Liver (tissue), 9 donors: ENCODE data around the gene EN2. TPM values are rescaled to one million over a fixed set of nuclear protein-coding genes. Genes with fewer than 3 reads are reported as not detected.

ENCODE experiments used
- DNase-seq: peaks from one replicate; pipeline ENCODE4 v3.0.0-alpha.2; 2017; ENCODE audit warnings: low spot score
- H3K27ac ChIP-seq, 2 donors: one replicate each; pipeline ENCODE4 v1.7.0; 2013; ENCODE audit warnings: inconsistent platforms in 2 of 2, low read length in 2 of 2, control low read depth in 1 of 2, low read depth in 1 of 2, mild to moderate bottlenecking in 1 of 2
- H3K27me3 ChIP-seq, 4 donors: one replicate each; pipeline versions ENCODE4 v1.6.1 to v1.7.0; 2013; ENCODE audit warnings: low read length in 3 of 4, inconsistent platforms in 1 of 4, mild to moderate bottlenecking in 1 of 4, moderate library complexity in 1 of 4; ENCODE audit not compliant: control insufficient read depth in 4 of 4, insufficient read depth in 4 of 4
- H3K36me3 ChIP-seq, 4 donors: one replicate each; pipeline versions ENCODE4 v1.6.1 to v1.7.0; 2013; ENCODE audit warnings: low read length in 3 of 4, mild to moderate bottlenecking in 3 of 4, low read depth in 1 of 4, moderate library complexity in 1 of 4; ENCODE audit not compliant: control insufficient read depth in 4 of 4, insufficient read depth in 3 of 4
- H3K4me1 ChIP-seq, 4 donors: one replicate each; pipeline versions ENCODE4 v1.6.1 to v1.7.0; 2013; ENCODE audit warnings: low read length in 3 of 4, mild to moderate bottlenecking in 3 of 4, moderate library complexity in 1 of 4; ENCODE audit not compliant: control insufficient read depth in 4 of 4, insufficient read depth in 4 of 4
- H3K4me3 ChIP-seq, 3 donors: one replicate each; pipeline versions ENCODE4 v1.6.1 to v1.7.0; 2013; ENCODE audit warnings: low read length in 3 of 3, control low read depth in 1 of 3, low read depth in 1 of 3, mild to moderate bottlenecking in 1 of 3
- H3K9ac ChIP-seq, 2 donors: one replicate each; pipeline ENCODE4 v1.7.0; 2013; ENCODE audit warnings: low read length in 2 of 2, mild to moderate bottlenecking in 2 of 2, moderate library complexity in 2 of 2, control low read depth in 1 of 2, low read depth in 1 of 2
- H3K9me3 ChIP-seq, 4 donors: one replicate each; pipeline versions ENCODE4 v1.6.1 to v1.7.0; 2013; ENCODE audit warnings: low read length in 3 of 4; ENCODE audit not compliant: control insufficient read depth in 4 of 4
- FOXA1 ChIP-seq: IDR thresholded peaks from 2 replicates; pipeline ENCODE4 v1.6.1; 2016; ENCODE audit warnings: antibody characterized with exemption
- FOXA2 ChIP-seq: IDR thresholded peaks from 2 replicates; pipeline ENCODE4 v1.6.1; 2016; ENCODE audit warnings: antibody characterized with exemption
- GABPA ChIP-seq, 2 donors: IDR thresholded peaks in 1 of 2; conservative IDR thresholded peaks in 1 of 2; 2 replicates each; pipeline ENCODE4 v1.6.1; 2016; ENCODE audit warnings: antibody characterized with exemption in 2 of 2, mild to moderate bottlenecking in 1 of 2, moderate library complexity in 1 of 2
- HNF4A ChIP-seq, 2 donors: conservative IDR thresholded peaks; 2 replicates each; pipeline ENCODE4 v1.6.1; 2016; ENCODE audit warnings: antibody characterized with exemption in 2 of 2, mild to moderate bottlenecking in 2 of 2
- JUND ChIP-seq, 2 donors: IDR thresholded peaks; 2 replicates each; pipeline ENCODE4 v1.6.1; 2016; ENCODE audit warnings: antibody characterized with exemption in 2 of 2
- NR2F2 ChIP-seq: IDR thresholded peaks from 2 replicates; pipeline ENCODE4 v1.6.1; 2016; ENCODE audit warnings: antibody characterized with exemption
- RXRA ChIP-seq, 2 donors: IDR thresholded peaks; 2 replicates each; pipeline ENCODE4 v1.6.1; 2017 to 2018; ENCODE audit warnings: antibody characterized with exemption in 2 of 2, mild to moderate bottlenecking in 1 of 2
- TAF1 ChIP-seq: conservative IDR thresholded peaks from 2 replicates; pipeline ENCODE4 v1.6.1; 2016; ENCODE audit warnings: antibody characterized with exemption, mild to moderate bottlenecking
- YY1 ChIP-seq: IDR thresholded peaks from 2 replicates; pipeline ENCODE4 v1.6.1; 2016; ENCODE audit warnings: antibody characterized with exemption, mild to moderate bottlenecking
- whole genome bisulfite sequencing: extraction: QIAGEN DNeasy Blood & Tissue Kit; methylation state at CpG from one replicate; pipeline ENCODE4 v1.1.7; 2013; 5-methylcytosine and 5-hydroxymethylcytosine counted together
- polyA plus RNA-seq, 2 donors: library from polyadenylated mRNA; stranded (reverse) in 1 of 2; unstranded in 1 of 2; fragments of 200-250 nt in 1 of 2; fragments of >200 nt in 1 of 2; fragmentation: Nextera tagmentation in 1 of 2; extraction: Ambion mirVana in 1 of 2; gene quantifications; one replicate each; pipeline versions ENCODE4 v1.2.1 to v1.2.3, GENCODE V29; 2013 to 2015
- total RNA-seq, 2 donors: library from RNA; depleted of rRNA; stranded (reverse); fragments of >200 nt; gene quantifications; one replicate each; pipeline ENCODE4 v1.2.3, GENCODE V29; 2014
- TF ChIP-seq, protein P1 (sequence below): IDR thresholded peaks from 2 replicates; pipeline ENCODE4 v1.6.1; 2016; ENCODE audit warnings: antibody characterized with exemption, mild to moderate bottlenecking
- TF ChIP-seq, protein P2 (sequence below): fragments of 150-350 bp; IDR thresholded peaks from 2 replicates; pipeline ENCODE4 v1.5.1; 2017; ENCODE audit warnings: improper control_type of control experiment, low read depth, low read length; ENCODE audit not compliant: missing input control
- TF ChIP-seq, protein P3 (sequence below): IDR thresholded peaks from 2 replicates; pipeline ENCODE4 v1.6.1; 2016; ENCODE audit warnings: antibody characterized with exemption
- TF ChIP-seq, protein P4 (sequence below): IDR thresholded peaks from 2 replicates; pipeline ENCODE4 v1.6.1; 2016; ENCODE audit warnings: antibody characterized with exemption
- donor health status: healthy.
- donor health status: healthy.
- donor health status: healthy.
- donor health status: healthy.
- donor health status: healthy.

EN2 gene
- total and polyA plus RNA-seq, 4 donors, result under 0.01 TPM; not detected in 3

DNA sequence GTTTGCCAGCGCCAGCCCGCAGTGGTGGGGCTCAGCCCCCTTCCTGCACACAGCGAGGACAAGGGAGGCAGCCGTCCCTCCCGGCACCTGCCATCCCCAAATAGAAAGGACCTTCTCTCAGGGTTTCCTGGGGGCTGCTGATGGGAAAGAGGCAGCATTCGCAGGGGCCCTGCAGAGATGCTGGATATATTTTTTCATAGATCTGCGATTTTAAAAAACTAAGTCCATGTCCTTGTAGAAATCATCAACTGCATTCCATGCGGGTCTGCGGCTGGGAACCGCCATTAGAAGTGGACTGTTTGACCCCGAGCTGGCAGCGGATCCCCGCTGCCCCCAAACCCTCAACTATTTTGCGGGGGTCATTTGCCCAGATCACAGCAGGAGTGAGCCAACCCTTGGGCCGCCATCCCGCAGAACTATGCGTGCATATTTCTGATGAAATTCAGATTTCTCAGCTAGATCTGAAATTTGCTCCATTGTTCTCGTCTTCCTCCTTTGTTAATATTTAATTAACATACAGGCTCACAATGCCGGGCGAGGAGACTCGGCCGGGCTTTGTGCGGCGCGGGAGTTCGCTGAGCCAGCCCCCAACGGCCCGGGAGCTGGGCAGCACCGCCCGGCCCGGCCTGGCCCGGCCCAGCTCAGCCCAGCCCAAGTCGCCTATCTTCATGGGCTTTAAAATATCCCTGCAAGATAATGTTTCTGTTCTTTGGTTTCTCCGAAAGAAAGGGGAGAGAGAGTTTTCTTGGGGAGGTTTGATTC lies 2.0 kb downstream of the EN2 start:
- Histone ChIP-seq H3K9ac (no peak overlapping the region), H3K4me3 (no peak overlapping the region), H3K9me3 (no peaks in the 10 kb centered on the region), H3K4me1 (peaks cover 11 to 19% (median 14%) of the 10 kb centered on the region in 4 donors), H3K27me3 (peaks cover 14 to 57% (median 31%) of the 10 kb centered on the region in 4 donors), H3K36me3 (peaks cover 0 to 1% (median 0%) of the 10 kb centered on the region in 4 donors), H3K27ac (no peak overlapping the region)
- 8% methylated on average over 34 of the region's 34 CpGs for whole genome bisulfite sequencing
- TF ChIP-seq, protein P1, sequence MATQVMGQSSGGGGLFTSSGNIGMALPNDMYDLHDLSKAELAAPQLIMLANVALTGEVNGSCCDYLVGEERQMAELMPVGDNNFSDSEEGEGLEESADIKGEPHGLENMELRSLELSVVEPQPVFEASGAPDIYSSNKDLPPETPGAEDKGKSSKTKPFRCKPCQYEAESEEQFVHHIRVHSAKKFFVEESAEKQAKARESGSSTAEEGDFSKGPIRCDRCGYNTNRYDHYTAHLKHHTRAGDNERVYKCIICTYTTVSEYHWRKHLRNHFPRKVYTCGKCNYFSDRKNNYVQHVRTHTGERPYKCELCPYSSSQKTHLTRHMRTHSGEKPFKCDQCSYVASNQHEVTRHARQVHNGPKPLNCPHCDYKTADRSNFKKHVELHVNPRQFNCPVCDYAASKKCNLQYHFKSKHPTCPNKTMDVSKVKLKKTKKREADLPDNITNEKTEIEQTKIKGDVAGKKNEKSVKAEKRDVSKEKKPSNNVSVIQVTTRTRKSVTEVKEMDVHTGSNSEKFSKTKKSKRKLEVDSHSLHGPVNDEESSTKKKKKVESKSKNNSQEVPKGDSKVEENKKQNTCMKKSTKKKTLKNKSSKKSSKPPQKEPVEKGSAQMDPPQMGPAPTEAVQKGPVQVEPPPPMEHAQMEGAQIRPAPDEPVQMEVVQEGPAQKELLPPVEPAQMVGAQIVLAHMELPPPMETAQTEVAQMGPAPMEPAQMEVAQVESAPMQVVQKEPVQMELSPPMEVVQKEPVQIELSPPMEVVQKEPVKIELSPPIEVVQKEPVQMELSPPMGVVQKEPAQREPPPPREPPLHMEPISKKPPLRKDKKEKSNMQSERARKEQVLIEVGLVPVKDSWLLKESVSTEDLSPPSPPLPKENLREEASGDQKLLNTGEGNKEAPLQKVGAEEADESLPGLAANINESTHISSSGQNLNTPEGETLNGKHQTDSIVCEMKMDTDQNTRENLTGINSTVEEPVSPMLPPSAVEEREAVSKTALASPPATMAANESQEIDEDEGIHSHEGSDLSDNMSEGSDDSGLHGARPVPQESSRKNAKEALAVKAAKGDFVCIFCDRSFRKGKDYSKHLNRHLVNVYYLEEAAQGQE, result no peak
- TF ChIP-seq GABPA (IDR thresholded peaks at IDR 0.05 in 1 of 2, conservative IDR thresholded peaks at IDR 0.05 in 1 of 2), result no peak
- TF ChIP-seq, protein P2, sequence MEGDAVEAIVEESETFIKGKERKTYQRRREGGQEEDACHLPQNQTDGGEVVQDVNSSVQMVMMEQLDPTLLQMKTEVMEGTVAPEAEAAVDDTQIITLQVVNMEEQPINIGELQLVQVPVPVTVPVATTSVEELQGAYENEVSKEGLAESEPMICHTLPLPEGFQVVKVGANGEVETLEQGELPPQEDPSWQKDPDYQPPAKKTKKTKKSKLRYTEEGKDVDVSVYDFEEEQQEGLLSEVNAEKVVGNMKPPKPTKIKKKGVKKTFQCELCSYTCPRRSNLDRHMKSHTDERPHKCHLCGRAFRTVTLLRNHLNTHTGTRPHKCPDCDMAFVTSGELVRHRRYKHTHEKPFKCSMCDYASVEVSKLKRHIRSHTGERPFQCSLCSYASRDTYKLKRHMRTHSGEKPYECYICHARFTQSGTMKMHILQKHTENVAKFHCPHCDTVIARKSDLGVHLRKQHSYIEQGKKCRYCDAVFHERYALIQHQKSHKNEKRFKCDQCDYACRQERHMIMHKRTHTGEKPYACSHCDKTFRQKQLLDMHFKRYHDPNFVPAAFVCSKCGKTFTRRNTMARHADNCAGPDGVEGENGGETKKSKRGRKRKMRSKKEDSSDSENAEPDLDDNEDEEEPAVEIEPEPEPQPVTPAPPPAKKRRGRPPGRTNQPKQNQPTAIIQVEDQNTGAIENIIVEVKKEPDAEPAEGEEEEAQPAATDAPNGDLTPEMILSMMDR, result no peak
- no peak for TF ChIP-seq HNF4A (conservative IDR thresholded peaks at IDR 0.05)
- TF ChIP-seq TAF1, result no peak
- TF ChIP-seq YY1, result no peak
- no peak for TF ChIP-seq FOXA1
- TF ChIP-seq, protein P3, sequence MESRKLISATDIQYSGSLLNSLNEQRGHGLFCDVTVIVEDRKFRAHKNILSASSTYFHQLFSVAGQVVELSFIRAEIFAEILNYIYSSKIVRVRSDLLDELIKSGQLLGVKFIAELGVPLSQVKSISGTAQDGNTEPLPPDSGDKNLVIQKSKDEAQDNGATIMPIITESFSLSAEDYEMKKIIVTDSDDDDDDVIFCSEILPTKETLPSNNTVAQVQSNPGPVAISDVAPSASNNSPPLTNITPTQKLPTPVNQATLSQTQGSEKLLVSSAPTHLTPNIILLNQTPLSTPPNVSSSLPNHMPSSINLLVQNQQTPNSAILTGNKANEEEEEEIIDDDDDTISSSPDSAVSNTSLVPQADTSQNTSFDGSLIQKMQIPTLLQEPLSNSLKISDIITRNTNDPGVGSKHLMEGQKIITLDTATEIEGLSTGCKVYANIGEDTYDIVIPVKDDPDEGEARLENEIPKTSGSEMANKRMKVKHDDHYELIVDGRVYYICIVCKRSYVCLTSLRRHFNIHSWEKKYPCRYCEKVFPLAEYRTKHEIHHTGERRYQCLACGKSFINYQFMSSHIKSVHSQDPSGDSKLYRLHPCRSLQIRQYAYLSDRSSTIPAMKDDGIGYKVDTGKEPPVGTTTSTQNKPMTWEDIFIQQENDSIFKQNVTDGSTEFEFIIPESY, result no peak
- no peak for TF ChIP-seq RXRA (IDR thresholded peaks at IDR 0.05)
- no peak for TF ChIP-seq FOXA2
- no peak for TF ChIP-seq NR2F2
- no peak for TF ChIP-seq JUND (IDR thresholded peaks at IDR 0.05)
- DNase-seq, result no peak

DNA sequence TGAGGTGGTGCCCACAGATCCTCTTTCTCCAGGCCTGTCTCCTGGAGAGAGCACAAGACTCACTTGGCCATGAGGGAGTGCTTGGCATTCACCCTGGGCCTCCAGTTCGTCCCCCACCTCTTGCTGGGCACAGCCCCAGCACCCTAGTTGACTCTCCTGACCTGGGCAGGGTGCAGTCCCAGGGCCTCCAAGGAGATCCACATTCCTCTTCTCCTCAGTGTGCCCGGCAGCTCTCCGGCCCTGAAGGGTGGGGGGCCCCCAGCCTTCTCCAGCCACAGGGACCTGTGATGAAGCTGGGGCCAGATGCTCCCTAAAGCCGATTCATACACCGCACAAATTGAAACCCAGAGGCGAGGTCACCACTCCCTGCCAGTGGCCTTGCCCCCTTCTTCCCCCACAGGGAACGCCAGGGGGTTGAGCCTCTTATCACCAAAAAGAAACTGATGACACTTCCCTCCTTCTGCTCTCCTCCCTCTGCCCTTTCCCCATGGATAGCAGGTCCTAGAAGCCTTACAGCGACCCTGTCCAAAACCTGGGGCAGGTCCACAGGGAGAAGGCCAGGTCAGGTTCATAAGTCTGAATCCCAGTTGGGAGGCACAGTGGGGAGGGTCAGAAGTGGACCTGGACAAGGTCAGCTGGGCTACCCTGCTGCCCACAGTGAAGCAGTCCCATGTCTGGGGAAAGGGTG lies 3.1 kb downstream of the EN2 start:
- no peak overlapping the region for H3K27ac ChIP-seq
- H3K4me3 ChIP-seq, result no peak overlapping the region
- no peak overlapping the region for H3K9ac ChIP-seq
- no peak for TF ChIP-seq GABPA (IDR thresholded peaks at IDR 0.05 in 1 of 2, conservative IDR thresholded peaks at IDR 0.05 in 1 of 2)
- TF ChIP-seq FOXA1, result no peak
- TF ChIP-seq JUND (IDR thresholded peaks at IDR 0.05), result no peak
- TF ChIP-seq, protein P4, sequence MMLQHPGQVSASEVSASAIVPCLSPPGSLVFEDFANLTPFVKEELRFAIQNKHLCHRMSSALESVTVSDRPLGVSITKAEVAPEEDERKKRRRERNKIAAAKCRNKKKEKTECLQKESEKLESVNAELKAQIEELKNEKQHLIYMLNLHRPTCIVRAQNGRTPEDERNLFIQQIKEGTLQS, result no peak
- no peak for TF ChIP-seq FOXA2
- TF ChIP-seq, protein P1, result no peak
- H3K9me3 ChIP-seq, result no peaks in the 10 kb centered on the region
- WGBS, result 14% methylated on average over 8 of the region's 8 CpGs
- H3K4me1 ChIP-seq, result peaks cover 11 to 19% (median 14%) of the 10 kb centered on the region in 4 donors
- peaks cover 14 to 59% (median 33%) of the 10 kb centered on the region in 4 donors for H3K27me3 ChIP-seq
- peaks cover 0 to 1% (median 0%) of the 10 kb centered on the region in 4 donors for H3K36me3 ChIP-seq
- no peak for DNase-seq
